Mammary epithelial cell (primary cell): ENCODE results near the gene DUSP16.

Experiments used
- CTCF ChIP-seq, 2 donors: IDR thresholded peaks in 1 of 2; conservative IDR thresholded peaks in 1 of 2; 2 replicates each; pipeline ENCODE4 v1.5.1; 2011 to 2012; ENCODE audit warnings: inconsistent platforms in 2 of 2, low read length in 2 of 2, mild to moderate bottlenecking in 2 of 2, control low read depth in 1 of 2, low read depth in 1 of 2; ENCODE audit not compliant: insufficient read depth in 1 of 2; ENCODE audit errors: extremely low read depth in 1 of 2
- EZH2 ChIP-seq: IDR thresholded peaks from 2 replicates; pipeline ENCODE4 v1.6.1; 2012; ENCODE audit warnings: low read length, inconsistent platforms, borderline replicate concordance

GRCh38 chr12:12425001-12425400 is 137.7 kb downstream of the DUSP16 start:
- TF ChIP-seq CTCF (conservative IDR thresholded peaks at IDR 0.05 in 1 of 2, IDR thresholded peaks at IDR 0.05 in 1 of 2; ENCODE audit: extremely low read depth in 1 of 2, insufficient read depth in 1 of 2, low read depth in 1 of 2, low read length in 2 of 2) (no peak), EZH2 (no peak)
